ENCODE data around the gene ARHGAP32.

DNA sequence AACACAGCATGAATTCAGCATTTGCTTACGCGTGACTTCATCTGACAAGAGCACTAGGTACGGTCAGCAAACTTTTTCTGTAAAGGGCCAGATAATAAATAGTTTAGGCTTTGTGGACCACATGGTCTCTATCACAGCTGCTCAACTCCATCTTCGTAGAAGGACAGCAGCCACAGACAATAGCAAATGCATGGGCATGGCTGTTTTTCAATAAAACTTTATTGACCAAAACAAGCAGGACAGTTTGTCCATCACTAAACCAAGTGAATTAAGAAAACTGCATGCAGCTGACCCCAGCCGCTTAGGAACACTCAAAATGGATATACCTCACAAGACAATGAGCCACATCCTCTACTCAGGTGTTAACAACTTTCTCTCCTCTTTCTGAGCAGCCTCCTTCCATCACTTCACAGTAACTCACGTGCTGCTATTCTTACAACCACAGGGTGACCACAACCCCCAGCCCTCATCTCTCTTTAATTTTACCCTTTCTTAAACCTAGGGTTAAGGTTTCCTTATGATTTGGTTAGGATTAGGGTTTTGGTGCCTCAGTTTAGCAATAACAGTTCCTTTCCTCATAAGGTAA is 22.7 kb upstream of the ARHGAP32 start:
- TF ChIP-seq POLR2A (IDR thresholded peaks at IDR 0.05): no peak
- TF ChIP-seq, protein P1, sequence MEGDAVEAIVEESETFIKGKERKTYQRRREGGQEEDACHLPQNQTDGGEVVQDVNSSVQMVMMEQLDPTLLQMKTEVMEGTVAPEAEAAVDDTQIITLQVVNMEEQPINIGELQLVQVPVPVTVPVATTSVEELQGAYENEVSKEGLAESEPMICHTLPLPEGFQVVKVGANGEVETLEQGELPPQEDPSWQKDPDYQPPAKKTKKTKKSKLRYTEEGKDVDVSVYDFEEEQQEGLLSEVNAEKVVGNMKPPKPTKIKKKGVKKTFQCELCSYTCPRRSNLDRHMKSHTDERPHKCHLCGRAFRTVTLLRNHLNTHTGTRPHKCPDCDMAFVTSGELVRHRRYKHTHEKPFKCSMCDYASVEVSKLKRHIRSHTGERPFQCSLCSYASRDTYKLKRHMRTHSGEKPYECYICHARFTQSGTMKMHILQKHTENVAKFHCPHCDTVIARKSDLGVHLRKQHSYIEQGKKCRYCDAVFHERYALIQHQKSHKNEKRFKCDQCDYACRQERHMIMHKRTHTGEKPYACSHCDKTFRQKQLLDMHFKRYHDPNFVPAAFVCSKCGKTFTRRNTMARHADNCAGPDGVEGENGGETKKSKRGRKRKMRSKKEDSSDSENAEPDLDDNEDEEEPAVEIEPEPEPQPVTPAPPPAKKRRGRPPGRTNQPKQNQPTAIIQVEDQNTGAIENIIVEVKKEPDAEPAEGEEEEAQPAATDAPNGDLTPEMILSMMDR (IDR thresholded peaks at IDR 0.05): no peak

Measured in lower leg skin (tissue), 3 donors.